Measurements from ENCODE around the gene GLOD4.
A peak's percentile ranks its signal among the peaks of the same experiment; 100 is the strongest.
"Not testable (repeated sequence)": the region's sequence is repeated elsewhere in the genome, so short reads cannot be mapped to it uniquely, and the experiment has no call there.

Gene GLOD4

DNA sequence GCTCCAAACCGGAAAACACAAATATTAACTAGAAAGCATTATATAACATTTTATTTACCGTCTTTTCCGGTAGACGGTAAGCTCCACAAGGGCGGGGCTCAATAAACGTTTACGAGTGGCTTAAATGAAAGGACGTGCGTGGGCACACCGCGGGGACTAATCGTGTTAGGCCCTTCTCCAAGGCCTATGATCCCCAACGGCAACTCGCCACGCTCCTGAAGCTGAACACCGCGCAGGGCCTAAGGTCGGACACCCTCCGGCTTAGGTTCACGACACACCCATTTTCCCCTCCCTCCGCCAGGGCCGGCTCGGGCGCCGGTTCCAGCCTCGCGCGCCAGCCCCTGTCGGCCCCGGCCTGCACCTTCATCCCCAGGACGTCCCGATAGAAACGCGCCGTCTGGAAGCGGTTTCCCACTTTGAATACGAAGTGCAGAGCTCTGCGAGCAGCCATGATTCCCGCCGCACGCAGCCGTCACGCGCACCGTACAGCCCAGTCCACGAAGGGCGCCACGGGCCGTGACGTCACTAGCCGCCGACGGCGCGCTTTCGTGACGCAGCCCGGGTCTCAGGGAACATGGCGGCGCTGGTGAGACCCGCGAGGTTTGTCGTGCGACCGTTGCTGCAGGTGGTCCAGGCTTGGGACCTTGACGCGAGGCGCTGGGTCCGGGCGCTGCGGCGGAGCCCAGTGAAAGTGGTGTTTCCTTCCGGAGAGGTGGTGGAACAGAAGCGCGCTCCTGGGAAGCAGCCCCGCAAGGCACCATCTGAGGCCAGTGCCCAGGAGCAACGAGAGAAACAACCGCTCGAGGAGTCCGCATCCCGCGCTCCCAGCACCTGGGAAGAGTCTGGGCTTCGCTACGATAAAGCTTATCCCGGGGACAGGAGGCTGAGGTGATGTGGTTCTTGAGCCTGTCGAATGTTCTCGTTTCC is at the start of gene GLOD4, which contains the start of gene MRM3:
Gene GLOD4, minus strand, starts transcription at position 476 of the 927 bp plus-strand sequence. Its CDS starts 25 bp downstream, at position 451.
Gene MRM3, plus strand, starts transcription at position 549 of the 927 bp plus-strand sequence. Its CDS starts 26 bp downstream, at position 575.
- DNase-seq (ENCODE audit: low read depth), result peak; percentile 93

DNA sequence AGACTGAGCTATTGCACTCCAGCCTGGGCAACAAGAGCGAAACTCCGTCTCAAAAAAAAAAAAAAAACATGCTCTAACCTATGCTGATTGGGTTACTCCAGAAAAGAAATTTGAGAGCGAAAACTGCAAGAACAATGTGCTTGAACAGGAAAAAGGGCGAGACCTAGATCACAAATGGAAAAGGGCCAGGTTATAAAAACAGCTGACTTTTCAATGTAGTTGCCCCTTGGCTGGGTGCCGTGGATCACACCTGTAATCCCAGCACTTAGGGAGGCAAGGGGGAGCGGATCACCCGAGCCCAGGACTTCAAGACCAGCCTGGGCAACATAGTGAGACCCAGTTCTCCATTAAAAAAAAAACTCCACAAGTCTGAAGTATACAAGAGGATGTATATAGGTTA is 48.9 kb upstream of the GLOD4 start:
- DNase-seq (ENCODE audit: low read depth), result no peak

- DNase-seq (ENCODE audit: low read depth), result no peak
Observed at GRCh38 chr17:830381-830780, 48.3 kb upstream of the GLOD4 start.

- DNase-seq (ENCODE audit: low read depth), result not testable (repeated sequence)
Observed at GRCh38 chr17:829614-830013, 47.5 kb upstream of the GLOD4 start.

DNA sequence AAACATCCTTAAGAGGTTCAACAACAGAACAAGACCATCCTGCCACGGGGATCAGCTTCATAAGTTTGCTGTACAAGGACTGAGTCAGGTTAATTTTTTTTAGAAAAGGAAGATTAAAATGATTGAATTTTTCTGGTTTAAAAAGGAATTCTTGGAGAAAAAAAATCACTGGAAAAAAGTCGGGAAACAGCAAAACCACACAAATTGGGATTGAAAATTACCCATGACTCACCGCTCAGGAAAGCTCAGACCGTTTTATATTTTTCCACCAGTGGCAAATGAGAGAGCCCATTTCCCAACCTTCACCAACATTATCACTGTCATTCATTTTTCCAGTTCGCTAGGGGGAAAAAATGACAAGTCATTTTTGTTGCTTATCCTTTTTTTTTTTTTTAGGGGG is 46.7 kb upstream of the GLOD4 start:
- no peak for DNase-seq (ENCODE audit: low read depth)

- DNase-seq (ENCODE audit: low read depth), result no peak
Observed at GRCh38 chr17:826778-827177, 44.7 kb upstream of the GLOD4 start.

DNA sequence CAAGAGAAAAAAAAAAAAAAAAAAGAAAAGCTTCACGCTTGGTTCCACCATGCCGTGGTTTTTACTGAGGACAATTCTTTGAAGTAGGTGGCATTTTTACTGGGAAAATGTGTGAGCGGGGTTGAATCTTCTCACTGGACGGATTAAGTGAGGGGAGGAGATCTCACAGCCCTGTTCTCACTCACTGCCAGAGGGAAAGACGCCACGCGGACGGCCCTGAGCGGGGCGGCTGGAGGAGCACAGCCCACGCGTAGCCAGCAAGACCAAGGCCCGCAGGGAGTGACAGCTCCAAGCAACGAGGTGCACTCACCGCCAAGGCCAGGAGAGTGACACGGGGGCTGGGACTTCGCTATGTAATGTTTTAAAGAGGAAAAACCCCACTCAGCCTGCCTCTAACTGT is 43.1 kb upstream of the GLOD4 start:
- DNase-seq (ENCODE audit: low read depth), result no peak

DNA sequence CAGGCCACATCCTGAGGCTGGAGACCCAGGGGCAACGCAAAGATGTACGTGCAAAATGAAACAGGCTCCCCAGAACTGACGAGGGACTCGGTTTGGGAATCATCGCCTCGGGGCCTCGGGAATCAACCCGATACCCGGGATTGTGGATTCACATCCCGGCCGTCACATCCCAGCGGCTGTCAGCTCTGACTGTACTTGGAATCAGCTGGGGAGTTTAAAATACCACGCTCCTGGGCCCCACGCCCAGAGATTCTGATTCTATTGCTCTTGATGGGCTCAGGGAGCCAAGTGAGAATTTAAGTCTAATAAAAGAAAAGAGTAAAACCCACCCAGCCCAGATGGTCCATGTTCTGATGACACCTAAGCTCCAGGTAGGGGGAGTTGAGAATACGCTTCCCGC is 42.3 kb upstream of the GLOD4 start:
- no peak for DNase-seq (ENCODE audit: low read depth)

DNA sequence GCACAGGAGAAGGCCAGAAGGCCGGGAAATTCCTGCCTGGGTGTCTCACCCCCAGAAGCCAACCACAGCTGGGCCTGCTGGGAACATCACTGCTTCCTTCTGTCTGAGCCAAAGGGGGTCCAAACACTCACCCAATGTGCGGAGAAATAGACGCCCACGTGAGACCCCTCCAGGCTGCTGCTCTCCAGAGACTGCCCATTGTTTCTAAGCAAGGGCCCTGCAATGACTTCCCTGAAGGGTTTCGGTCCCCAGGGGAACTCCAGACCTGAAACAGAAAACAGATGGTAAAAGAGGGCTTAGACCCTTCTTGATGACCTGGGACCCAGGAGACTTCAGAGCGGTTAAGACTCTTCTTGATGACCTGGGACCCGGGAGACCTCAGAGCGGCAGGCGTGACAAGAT is 41.4 kb upstream of the GLOD4 start:
- DNase-seq (ENCODE audit: low read depth), result no peak

DNA sequence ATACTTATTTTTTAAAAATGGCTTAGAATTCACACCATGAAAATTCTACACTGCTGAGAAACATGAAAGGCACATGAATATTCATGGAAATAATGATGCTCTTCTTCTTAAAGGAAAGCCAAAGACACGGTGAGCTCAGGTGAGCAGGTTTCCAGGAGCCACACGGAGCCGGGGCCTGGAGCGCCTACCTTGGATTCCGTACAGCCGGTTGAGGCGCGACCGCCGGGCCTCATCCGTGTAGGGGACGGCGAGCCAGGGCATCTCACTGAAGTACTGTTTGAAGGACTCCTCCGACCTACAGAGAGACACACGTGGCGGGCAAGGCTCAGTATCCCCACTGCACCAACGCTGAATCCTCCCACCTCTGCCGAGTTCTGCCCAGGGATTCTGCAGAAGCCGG is 37.2 kb upstream of the GLOD4 start:
- DNase-seq (ENCODE audit: low read depth), result no peak

GRCh38 chr17:814371-814770 is 32.3 kb upstream of the GLOD4 start:
- no peak for DNase-seq (ENCODE audit: low read depth)

DNA sequence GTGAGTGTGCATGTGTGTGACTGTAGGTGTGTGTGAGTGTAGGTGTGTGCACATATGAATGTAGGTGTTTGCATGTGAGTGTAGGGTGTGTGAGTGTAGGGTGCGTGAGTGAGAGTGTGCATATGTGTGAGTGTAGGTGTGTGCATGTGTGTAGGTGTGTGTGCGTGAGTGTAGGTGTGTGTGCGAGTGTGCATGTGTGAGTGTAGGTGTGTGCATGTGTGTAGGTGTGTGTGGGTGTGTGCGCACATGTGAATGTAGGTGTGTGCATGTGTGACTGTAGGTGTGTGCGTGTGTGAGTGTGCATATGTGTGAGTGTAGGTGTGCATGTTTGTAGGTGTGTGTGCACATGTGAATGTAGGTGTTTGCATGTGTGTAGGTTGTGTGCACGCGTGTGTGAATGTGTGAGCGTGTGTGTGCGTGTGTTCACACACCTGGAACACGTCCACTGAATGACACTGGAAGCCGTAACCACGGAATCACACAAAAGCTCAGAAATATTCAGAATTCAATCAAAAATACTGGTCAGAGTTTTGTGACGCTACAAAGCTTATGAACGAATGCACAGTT is 30.6 kb upstream of the GLOD4 start:
- DNase-seq (ENCODE audit: low read depth), result no peak

- DNase-seq (ENCODE audit: low read depth), result no peak
Observed at GRCh38 chr17:811051-811784, 29.1 kb upstream of the GLOD4 start.

DNA sequence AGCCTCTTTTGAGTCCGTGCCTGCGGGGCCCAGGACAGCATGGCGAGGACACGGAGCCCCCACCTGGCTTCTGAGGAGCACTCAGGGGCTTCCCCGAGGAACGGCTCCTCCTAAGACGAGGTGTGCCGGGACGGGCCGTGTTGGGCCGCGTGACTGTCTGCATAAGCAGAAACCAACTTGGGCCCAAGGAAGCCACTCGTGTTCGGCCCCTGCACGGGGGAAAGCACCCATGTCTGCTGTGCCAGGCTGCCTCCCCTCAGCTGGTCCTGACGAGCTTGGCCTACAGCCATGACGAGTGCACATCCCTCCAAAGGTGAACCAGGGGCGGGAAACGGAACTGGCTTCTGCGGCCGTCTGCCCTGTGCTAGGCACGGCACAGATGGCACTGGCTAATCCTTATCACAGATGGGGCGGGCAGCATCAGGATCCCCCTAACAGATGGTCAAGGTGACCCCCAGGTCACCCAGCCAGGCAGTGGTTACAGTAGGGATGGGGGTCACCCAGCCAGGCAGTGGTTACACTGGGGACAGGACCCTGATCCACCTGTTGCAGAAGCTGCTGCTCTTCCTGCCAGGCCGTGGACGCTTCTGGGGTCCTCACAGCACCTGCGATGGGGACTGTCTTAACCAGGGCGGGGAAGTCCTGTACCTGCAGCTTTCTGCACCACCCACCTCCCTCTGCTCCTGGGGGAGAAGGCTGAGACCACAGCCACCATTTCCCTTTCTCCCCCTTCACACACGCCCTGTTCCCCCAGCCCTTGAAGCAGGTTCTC is 25.6 kb upstream of the GLOD4 start:
- no peak for DNase-seq (ENCODE audit: low read depth)

- DNase-seq (ENCODE audit: low read depth), result no peak
Observed at GRCh38 chr17:806781-807522, 24.9 kb upstream of the GLOD4 start.

GRCh38 chr17:806346-806745 is 24.3 kb upstream of the GLOD4 start:
- DNase-seq (ENCODE audit: low read depth), result no peak

- DNase-seq (ENCODE audit: low read depth), result not testable (repeated sequence)
Observed at GRCh38 chr17:805886-806285, 23.8 kb upstream of the GLOD4 start.

GRCh38 chr17:804541-805435 is 22.7 kb upstream of the GLOD4 start:
- no peak for DNase-seq (ENCODE audit: low read depth)

DNA sequence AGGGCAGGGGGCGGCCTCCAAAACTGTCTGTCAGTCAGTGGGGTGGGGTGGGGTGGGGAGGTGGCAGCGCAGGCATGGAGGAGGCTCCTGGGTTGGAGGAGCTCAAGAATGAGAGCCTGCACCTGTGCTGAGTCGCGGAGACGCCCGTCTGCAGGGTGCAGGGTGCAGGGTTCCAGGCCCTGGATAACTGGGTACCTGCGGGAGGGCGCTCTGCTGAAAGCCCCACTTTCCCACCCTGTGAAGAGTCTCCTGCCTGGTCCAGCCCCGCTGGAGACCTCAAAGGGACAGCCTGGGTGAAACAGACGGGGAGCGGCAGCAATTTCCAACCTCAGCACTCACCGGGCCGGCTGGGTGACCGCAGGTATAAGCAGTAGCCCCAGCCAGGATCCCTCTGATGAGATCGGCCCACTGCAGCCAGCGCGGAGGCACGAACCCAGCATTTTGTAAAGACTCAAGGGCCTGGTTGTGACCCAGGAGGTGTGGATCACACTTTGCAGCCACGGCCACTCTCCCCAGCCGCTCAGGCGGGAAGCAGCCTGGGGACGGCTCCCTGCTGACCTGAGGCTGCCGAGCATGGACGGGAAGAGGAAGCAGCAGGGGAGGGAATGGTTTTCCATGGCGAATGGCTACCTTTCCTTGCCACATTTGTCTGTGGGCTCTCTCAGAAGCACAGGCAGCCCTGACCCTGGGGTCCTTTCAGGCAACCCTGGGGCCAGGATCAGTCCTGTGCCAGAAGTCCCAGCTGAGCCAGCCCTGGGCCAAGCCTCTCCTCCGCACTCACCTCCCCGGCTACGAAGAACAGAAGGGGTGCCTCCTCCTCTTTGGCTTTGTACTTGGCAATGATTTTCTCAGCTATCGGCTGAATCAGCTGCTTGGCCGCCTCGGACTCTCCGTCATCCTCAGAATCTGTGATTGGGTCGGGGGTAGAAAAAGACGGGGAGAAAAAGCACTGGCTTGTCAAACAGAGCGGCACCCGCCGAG is 21.1 kb upstream of the GLOD4 start:
- no peak for DNase-seq (ENCODE audit: low read depth)
